ENCODE results near the gene ROBO3. TPM values are rescaled to one million over a fixed set of nuclear protein-coding genes. Genes with fewer than 3 reads are reported as not detected.

ROBO3 gene
- polyA plus RNA-seq, 4 donors, result 18.8 to 30.8 (median 21.3) TPM

DNA sequence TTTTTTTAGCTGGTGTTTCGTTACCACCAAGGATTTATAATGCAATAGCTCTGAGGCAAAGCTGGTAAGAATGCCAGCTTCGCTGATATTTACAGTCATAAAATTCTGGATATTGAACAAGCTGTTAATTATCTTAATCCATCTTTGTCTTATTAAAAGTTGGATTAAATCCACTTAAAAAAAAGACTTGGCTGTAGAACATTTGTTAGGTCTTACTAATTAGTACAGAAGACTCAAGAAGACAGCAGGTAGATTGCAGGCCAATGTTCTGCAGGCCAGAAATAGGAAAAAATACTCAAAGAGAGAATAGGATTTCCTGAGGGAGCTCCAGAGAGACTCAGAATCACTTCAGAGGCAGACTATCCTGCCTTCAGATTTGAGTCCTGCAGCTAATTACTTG is 24.9 kb downstream of the ROBO3 start:
- DNase-seq (ENCODE audit: low read depth in 4 of 4, low spot score in 3 of 4), result no peak

GRCh38 chr11:124890683-124891372 is 25.6 kb downstream of the ROBO3 start:
- DNase-seq (ENCODE audit: low read depth in 4 of 4, low spot score in 3 of 4), result no peak

DNA sequence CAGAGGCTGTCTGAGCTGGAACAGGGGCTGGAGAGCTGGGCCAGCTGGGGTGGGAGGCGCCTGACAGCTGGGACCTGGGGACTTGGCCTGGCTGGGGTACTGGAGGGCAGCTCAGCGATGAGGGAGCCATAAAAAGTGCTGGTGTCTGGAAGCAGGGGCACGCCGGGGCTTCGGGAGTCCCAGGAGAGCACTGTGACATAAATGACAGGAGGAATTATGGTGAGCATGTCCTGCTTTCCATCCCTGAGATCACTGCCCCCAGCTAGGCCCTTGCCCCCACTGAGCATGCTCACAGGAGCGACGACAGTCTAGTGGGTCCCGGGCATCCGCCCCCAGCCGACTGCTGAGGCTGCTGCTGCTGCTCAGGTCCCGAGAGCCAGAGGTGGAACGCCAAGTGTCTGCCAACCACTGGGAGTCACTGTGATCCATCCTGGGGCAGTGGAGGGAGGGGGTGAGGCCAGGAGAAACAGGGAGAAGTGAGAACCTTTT is 26.2 kb downstream of the ROBO3 start:
- DNase-seq (ENCODE audit: low read depth in 4 of 4, low spot score in 3 of 4), result no peak

DNA sequence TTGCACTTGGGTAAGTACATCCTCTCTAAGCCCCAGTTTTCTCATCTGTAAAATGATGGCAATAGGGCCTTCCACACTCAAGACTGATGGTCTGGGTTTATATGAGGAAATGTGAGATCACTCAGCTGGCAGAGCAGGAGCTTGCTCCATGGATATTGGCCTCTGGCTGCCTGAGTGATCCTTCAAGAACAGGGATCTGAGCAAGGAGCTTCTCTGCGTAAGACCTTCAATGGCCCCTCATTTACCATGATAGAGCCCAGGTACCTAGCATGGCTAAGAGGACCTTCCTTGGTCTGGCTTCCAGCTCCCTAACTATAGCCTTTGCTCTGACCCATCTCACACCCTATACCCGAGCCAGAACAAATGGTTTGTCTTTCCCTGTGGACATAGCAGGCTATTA is 26.9 kb downstream of the ROBO3 start:
- no peak for DNase-seq (ENCODE audit: low read depth in 4 of 4, low spot score in 3 of 4)

- no peak for DNase-seq (ENCODE audit: low read depth in 4 of 4, low spot score in 3 of 4)
Measured at GRCh38 chr11:124892750-124893454, 27.7 kb downstream of the ROBO3 start.

- DNase-seq (ENCODE audit: low read depth in 4 of 4, low spot score in 3 of 4), result no peak
Measured at GRCh38 chr11:124893781-124894401, 28.7 kb downstream of the ROBO3 start.

DNA sequence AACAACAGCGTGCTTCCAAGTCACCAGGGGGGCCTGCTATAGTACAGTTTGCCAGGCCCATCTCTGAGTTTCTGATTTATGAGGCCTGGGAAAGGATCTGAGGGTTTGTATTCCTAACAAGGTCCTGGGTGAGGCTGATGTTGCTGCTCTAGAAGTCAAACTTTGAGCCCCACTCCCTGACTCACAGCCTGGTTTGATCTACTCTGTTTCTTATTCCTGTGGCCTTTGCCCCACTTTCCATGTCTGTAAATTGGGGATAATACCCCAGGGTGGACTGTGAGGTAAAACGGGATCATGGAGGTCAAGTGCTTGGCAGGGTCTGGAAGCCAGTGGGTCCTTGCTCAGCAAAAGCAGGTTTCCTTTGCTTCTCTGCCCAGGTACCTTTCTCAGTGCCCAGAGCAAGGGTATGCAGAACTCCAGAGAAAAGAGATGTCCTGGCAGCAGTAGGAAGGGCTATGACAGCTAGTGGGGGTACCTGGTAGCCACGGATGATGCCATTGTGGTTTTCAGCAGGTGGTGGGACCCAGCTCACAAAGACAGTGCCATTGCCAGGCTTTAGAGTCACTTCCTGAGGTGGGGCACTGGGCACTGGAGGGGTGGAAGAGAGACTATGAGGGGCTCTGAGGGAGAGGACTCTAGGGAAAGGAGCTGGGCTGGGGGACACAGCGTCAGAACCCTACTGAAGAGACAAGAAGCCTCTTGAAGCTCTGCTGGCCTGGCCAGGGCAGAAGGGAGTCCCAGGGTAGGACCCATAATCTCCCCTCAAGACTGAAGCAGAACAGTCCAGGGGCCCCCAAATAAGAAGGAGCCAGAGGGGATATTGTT is 29.6 kb downstream of the ROBO3 start:
- no peak for DNase-seq (ENCODE audit: low read depth in 4 of 4, low spot score in 3 of 4)

GRCh38 chr11:124895471-124895971 is 30.3 kb downstream of the ROBO3 start:
- DNase-seq (ENCODE audit: low read depth in 4 of 4, low spot score in 3 of 4), result no peak

- DNase-seq (ENCODE audit: low read depth in 4 of 4, low spot score in 3 of 4), result no peak
Measured at GRCh38 chr11:124896071-124896750, 31.0 kb downstream of the ROBO3 start.

- no peak for DNase-seq (ENCODE audit: low read depth in 4 of 4, low spot score in 3 of 4)
Measured at GRCh38 chr11:124896821-124897391, 31.7 kb downstream of the ROBO3 start.

DNA sequence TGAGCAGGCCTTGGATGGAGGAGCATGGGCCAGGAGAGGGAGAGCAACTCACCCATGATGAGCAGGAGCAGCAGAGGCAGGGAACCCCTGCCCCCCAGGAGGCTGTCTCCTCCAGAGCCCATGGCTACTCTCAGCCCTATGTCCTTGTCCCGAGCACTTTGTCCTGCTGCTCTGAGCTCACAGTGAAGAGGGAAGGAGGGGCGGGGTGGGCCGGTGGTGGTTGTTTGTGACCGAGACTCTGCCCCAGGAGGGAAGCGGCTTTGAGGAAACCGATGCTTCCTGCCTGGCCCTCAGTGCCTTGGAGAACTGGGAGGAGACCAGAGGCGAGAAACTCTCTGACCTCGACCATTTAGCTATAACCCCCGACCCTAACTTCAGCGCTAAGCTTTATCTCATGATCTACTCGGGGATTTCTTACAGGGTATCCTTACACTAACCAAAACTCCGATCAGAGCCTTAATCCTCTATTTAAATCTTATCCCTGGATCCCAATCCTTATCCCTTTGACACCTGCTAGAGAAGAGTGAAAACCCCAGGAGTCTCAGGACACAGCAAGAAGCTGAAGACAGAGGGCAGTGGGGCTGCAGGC is 32.5 kb downstream of the ROBO3 start, which contains the start of gene ROBO4:
Gene ROBO4 (minus strand): TSS at position 192 of the 589 bp plus-strand sequence. CDS start 70 bp downstream, at position 122.
- no peak for DNase-seq (ENCODE audit: low read depth in 4 of 4, low spot score in 3 of 4)

- DNase-seq (ENCODE audit: low read depth in 4 of 4, low spot score in 3 of 4), result no peak
Measured at GRCh38 chr11:124898263-124898680, 33.0 kb downstream of the ROBO3 start.

DNA sequence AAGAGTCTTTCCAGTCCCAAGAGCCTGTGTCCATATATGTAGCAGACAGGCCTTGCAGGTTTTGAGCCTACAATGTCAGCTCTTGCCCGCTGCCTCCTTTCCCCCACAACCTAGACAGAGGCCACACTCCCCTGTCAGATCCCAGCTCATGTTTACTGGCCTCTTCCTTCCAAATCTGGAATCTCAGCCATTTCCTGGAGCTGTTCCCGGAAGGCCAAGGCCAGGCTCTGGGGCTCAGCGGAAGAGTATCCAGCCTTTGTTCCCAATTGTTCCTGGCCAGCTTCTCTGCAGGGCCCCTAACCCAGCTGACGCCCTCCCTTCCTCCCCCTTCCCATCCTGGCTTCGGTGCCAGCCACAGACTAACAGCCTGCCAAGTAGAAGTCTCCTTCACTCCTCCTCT is 33.5 kb downstream of the ROBO3 start:
- no peak for DNase-seq (ENCODE audit: low read depth in 4 of 4, low spot score in 3 of 4)

DNA sequence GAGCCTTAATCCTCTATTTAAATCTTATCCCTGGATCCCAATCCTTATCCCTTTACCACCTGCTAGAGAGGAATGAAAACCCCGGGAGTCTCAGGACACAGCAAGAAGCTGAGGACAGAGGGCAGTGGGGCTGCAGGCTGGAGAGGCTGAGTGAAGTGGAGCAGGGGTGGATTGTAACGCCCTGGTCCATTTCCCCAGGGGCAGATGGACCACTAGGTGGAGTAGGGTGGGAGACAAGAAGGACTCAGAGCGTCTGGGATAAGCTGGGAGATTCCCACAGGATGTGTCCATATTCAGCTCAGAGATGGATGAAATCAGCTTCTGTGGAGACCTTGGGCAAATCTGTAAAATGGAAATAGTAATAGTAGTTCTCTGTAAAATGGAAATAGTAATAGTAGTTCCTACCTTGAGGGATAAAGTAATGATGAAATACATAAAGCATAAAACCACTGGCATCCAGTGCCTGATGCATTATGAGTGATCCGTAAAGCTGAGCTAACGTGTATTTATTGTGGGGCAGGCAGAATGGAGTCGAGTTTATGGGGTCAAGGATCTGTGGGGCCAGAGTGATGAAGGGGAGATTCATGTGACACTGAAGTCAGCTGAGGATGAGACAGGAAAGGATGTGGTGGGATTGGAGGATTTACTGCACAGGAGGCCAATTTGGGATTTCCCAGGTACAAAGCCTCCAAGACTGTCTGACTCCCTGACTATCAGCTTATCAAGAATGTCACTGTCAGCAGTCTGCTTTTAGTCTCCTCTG is 34.3 kb downstream of the ROBO3 start:
- DNase-seq (ENCODE audit: low read depth in 4 of 4, low spot score in 3 of 4), result no peak

- DNase-seq (ENCODE audit: low read depth in 4 of 4, low spot score in 3 of 4), result no peak
Measured at GRCh38 chr11:124900464-124900863, 35.2 kb downstream of the ROBO3 start.

DNA sequence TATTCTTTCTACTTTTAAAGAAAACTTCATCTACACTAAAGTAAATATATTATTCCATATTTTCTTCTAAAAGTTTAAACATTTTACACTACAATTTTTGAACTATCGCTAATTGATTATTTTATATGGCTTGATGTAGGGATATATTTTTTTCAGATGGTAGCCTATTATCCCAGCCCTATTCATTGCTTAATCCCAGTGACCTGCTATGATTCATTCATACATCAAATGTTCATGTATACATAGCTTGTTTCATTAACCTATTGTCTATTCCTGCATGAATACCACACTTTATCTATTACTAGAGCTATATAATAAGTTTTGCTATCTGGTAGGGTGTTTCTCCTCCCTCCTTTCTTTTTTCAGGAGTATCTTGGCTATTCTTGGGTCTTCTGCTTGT is 37.4 kb downstream of the ROBO3 start:
- no peak for DNase-seq (ENCODE audit: low read depth in 4 of 4, low spot score in 3 of 4)

DNA sequence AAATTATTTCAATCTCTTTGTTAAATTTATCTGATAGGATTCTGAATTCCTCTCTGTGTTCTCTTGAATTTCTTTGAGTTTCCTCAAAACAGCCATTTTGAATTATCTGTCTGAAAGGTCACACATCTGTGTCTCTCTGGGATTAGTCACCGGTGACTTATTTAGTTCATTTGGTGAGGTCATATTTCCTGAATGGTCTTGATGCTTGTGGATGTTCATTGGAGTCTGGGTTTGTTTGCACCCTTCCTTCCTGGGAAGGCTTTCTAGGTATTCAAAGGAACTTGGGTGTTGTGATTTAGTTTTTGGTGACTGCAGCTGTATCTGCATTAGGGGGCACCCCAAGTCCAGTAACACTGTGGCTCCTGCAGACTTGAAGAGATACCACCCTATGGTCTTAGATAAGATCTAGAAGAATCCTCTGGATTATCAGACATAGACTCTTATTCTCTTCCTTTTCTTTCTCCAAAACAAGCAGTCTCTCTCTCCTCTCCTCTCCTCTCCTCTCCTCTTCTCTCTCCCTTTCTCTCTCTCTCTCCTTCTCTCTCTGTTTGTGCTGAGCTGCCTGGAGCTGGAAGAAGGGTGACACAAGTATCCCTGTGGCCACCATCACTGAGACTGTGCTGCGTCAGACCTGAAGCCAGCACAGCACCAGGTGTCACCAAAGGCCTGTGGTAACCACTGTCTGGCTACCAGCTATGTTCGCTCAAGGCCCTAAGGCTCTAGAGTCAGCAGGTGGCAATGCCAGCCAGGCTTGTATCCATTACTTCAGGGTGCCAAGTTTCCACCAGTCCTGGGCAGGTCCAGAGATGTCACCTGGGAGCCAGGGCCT is 50.5 kb downstream of the ROBO3 start:
- no peak for DNase-seq (ENCODE audit: low read depth in 4 of 4, low spot score in 3 of 4)

DNA sequence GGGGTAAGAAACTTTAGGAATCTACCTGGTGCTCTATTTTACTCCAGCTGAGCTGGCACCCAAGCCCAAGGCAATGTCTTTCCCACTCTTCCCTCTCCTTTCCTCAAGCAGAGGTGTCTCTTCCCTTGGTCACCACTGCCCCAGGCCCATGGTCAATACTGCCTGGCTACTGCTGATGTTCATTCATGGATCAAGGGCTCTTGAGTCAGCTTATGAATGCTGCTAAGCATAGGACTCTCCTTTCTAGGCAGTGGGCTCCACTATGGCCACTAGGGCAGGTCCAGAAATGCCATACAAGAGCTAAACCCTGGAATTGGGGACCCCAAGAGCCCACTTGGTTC is 51.1 kb downstream of the ROBO3 start:
- DNase-seq (ENCODE audit: low read depth in 4 of 4, low spot score in 3 of 4), result no peak
